ENCODE results near the gene OR5H14.
"Not testable (repeated sequence)": the region's sequence is repeated elsewhere in the genome, so short reads cannot be mapped to it uniquely, and the experiment has no call there.

Gene OR5H14

GRCh38 chr3:98147179-98147578 is at the start of gene OR5H14:
OR5H14 (plus strand) TSS chr3:98147479; CDS start chr3:98149386, 1,907 bp downstream.
- no peak for DNase-seq

- no peak for DNase-seq
Measured at GRCh38 chr3:98099848-98100247, 47.4 kb upstream of the OR5H14 start.

- DNase-seq = no peak
Measured at GRCh38 chr3:98108162-98108561, 39.1 kb upstream of the OR5H14 start.

- no peak for DNase-seq
Measured at GRCh38 chr3:98109807-98110549, 37.3 kb upstream of the OR5H14 start.

GRCh38 chr3:98110550-98110908 is 36.8 kb upstream of the OR5H14 start:
- DNase-seq = no peak

- no peak for DNase-seq
Measured at GRCh38 chr3:98114264-98114663, 33.0 kb upstream of the OR5H14 start.

GRCh38 chr3:98115717-98116116 is 31.6 kb upstream of the OR5H14 start:
- DNase-seq = no peak

- no peak for DNase-seq
Measured at GRCh38 chr3:98130421-98130820, 16.9 kb upstream of the OR5H14 start, which contains the start of gene OR5H1. OR5H1 (plus strand) TSS chr3:98130721; CDS start chr3:98132698, 1,977 bp downstream.

GRCh38 chr3:98136631-98137030 is 10.6 kb upstream of the OR5H14 start:
- no peak for DNase-seq

GRCh38 chr3:98137826-98138557 is 9.3 kb upstream of the OR5H14 start:
- DNase-seq = not testable (repeated sequence)

- no peak for DNase-seq
Measured at GRCh38 chr3:98140531-98140930, 6.7 kb upstream of the OR5H14 start.

GRCh38 chr3:98148751-98149150 is 1.5 kb downstream of the OR5H14 start:
- DNase-seq = no peak

- not testable (repeated sequence) for DNase-seq
Measured at GRCh38 chr3:98149456-98149855, 2.2 kb downstream of the OR5H14 start.

- no peak for DNase-seq
Measured at GRCh38 chr3:98151241-98151640, 4.0 kb downstream of the OR5H14 start.

- no peak for DNase-seq
Measured at GRCh38 chr3:98166396-98166795, 19.1 kb downstream of the OR5H14 start, which contains the start of gene OR5H15. OR5H15 (plus strand) TSS chr3:98166696; CDS start chr3:98168700, 2,004 bp downstream.

GRCh38 chr3:98171071-98171470 is 23.8 kb downstream of the OR5H14 start:
- no peak for DNase-seq

GRCh38 chr3:98172621-98173020 is 25.3 kb downstream of the OR5H14 start:
- no peak for DNase-seq

- no peak for DNase-seq
Measured at GRCh38 chr3:98180319-98180890, 33.1 kb downstream of the OR5H14 start.

- no peak for DNase-seq
Measured at GRCh38 chr3:98182196-98182595, 34.9 kb downstream of the OR5H14 start.

GRCh38 chr3:98185180-98185579 is 37.9 kb downstream of the OR5H14 start:
- no peak for DNase-seq

GRCh38 chr3:98188545-98188944 is 41.3 kb downstream of the OR5H14 start:
- DNase-seq = no peak

GRCh38 chr3:98190911-98191310 is 43.6 kb downstream of the OR5H14 start:
- not testable (repeated sequence) for DNase-seq

GRCh38 chr3:98196293-98196692 is 49.0 kb downstream of the OR5H14 start:
- not testable (repeated sequence) for DNase-seq

- DNase-seq = no peak
Measured at GRCh38 chr3:98199020-98199419, 51.7 kb downstream of the OR5H14 start.
